H1 (cell line): Measurements from ENCODE around the gene CMC1. TPM values are rescaled to one million over a fixed set of nuclear protein-coding genes. Genes with fewer than 3 reads are reported as not detected.

ENCODE experiments used
- CTCF ChIA-PET: fragments of 300-600 bp; sonication (Branson Sonifier 250); formaldehyde crosslinking; loops from one replicate; lab custom pipeline; 2021; ENCODE audit not compliant: partially characterized antibody; lab: Charles Lee
- POLR2A ChIA-PET: fragments of 300-600 bp; sonication (Branson Sonifier 250); formaldehyde crosslinking; loops from one replicate; lab custom pipeline; 2021; ENCODE audit warnings: inconsistent platforms; ENCODE audit not compliant: partially characterized antibody; lab: Charles Lee
- DNase-seq, 2 experiments: peaks; one replicate each; pipeline versions ENCODE4 v3.0.0 to v3.0.0-alpha.2; 2010 to 2022; ENCODE audit warnings: low spot score in 2 of 2, low read depth in 1 of 2, mixed read lengths in 1 of 2
- FAIRE-seq: peaks from 2 replicates; lab custom pipeline; 2011; peaks lifted over from hg19 to GRCh38; lab: Jason Lieb, UNC
- H2AFZ ChIP-seq: 2 replicates; pipeline ENCODE4 v1.8.1; 2012; ENCODE audit warnings: low read length, inconsistent platforms
- H2AK5ac ChIP-seq: 2 replicates; pipeline ENCODE4 v1.6.1; 2013; ENCODE audit warnings: low read depth, low read length
- H2BK120ac ChIP-seq: replicated peaks from 2 replicates; pipeline ENCODE3; 2013; ENCODE audit warnings: low read depth, low read length, inconsistent platforms
- H2BK12ac ChIP-seq: 2 replicates; pipeline ENCODE4 v1.6.1; 2013; ENCODE audit warnings: low read depth, low read length
- H2BK15ac ChIP-seq: 2 replicates; pipeline ENCODE4 v1.6.1; 2013; ENCODE audit warnings: low read length
- H2BK20ac ChIP-seq: 2 replicates; pipeline ENCODE4 v1.6.1; 2013; ENCODE audit warnings: low read length
- H2BK5ac ChIP-seq: 2 replicates; pipeline ENCODE4 v1.6.1; 2013; ENCODE audit warnings: low read depth, low read length
- H3K14ac ChIP-seq: 2 replicates; pipeline ENCODE4 v1.6.1; 2013; ENCODE audit warnings: inconsistent platforms; ENCODE audit not compliant: insufficient read length
- H3K18ac ChIP-seq: 2 replicates; pipeline ENCODE4 v1.6.1; 2013; ENCODE audit warnings: low read length; ENCODE audit errors: extremely low read depth
- H3K23ac ChIP-seq: 2 replicates; pipeline ENCODE4 v1.6.1; 2013; ENCODE audit warnings: inconsistent platforms; ENCODE audit not compliant: insufficient read length
- H3K23me2 ChIP-seq: 2 replicates; pipeline ENCODE4 v1.6.1; 2013; ENCODE audit warnings: low read depth, low read length
- H3K27ac ChIP-seq: 2 replicates; pipeline ENCODE4 v1.6.1; 2011; ENCODE audit warnings: low read depth, low read length, inconsistent platforms
- H3K27me3 ChIP-seq, 4 experiments: replicated peaks in 1 of 4; 1 replicate in 1 of 4; 2 replicates in 3 of 4; pipeline versions ENCODE4 v1.6.1 to v1.8.1; 2011 to 2013; ENCODE audit warnings: low read length in 3 of 4, mild to moderate bottlenecking in 3 of 4, inconsistent platforms in 2 of 4, mixed read lengths in 2 of 4, moderate library complexity in 1 of 4; ENCODE audit not compliant: control insufficient read depth in 3 of 4, insufficient read depth in 3 of 4; ENCODE audit errors: extremely low read depth in 1 of 4
- H3K36me3 ChIP-seq, 4 experiments: 2 replicates each; pipeline versions ENCODE4 v1.6.1 to v1.8.1; 2011 to 2013; ENCODE audit warnings: mild to moderate bottlenecking in 4 of 4, low read length in 3 of 4, moderate library complexity in 2 of 4, control low read depth in 1 of 4, inconsistent platforms in 1 of 4; ENCODE audit not compliant: insufficient read depth in 4 of 4, control insufficient read depth in 2 of 4
- H3K4ac ChIP-seq: replicated peaks from 2 replicates; pipeline ENCODE3; 2013; ENCODE audit warnings: low read length, low read depth, mixed read lengths, inconsistent platforms; ENCODE audit not compliant: insufficient read length
- H3K4me1 ChIP-seq, 4 experiments: replicated peaks in 1 of 4; 1 replicate in 1 of 4; 2 replicates in 3 of 4; pipeline versions ENCODE4 v1.6.1 to v1.8.1; 2011 to 2013; ENCODE audit warnings: low read length in 3 of 4, inconsistent platforms in 2 of 4, mixed read lengths in 1 of 4; ENCODE audit not compliant: insufficient read depth in 4 of 4, control insufficient read depth in 3 of 4
- H3K4me2 ChIP-seq, 2 experiments: 2 replicates each; pipeline versions ENCODE4 v1.6.1 to v1.8.1; 2011 to 2013; ENCODE audit warnings: low read depth in 2 of 2, low read length in 2 of 2, control low read depth in 1 of 2, inconsistent platforms in 1 of 2, mild to moderate bottlenecking in 1 of 2; ENCODE audit not compliant: insufficient read depth in 1 of 2
- H3K4me3 ChIP-seq, 4 experiments: fragments of 200-600, 300-600 bp in 1 of 4; sonication (generic), shearing (Covaris generic), sonication (Bioruptor Twin) in 1 of 4; 2 replicates each; pipeline versions ENCODE4 v1.5.1 to v1.8.1; 2011 to 2016; ENCODE audit warnings: low read length in 4 of 4, low read depth in 3 of 4, control low read depth in 2 of 4, inconsistent platforms in 2 of 4, mild to moderate bottlenecking in 2 of 4, mixed read lengths in 1 of 4, moderate library complexity in 1 of 4; ENCODE audit not compliant: insufficient read depth in 2 of 4; ENCODE audit errors: extremely low read depth in 1 of 4
- H3K56ac ChIP-seq: replicated peaks from 2 replicates; pipeline ENCODE3; 2013; ENCODE audit warnings: low read depth, mild to moderate bottlenecking, mixed read lengths, low read length, inconsistent platforms; ENCODE audit not compliant: insufficient read length
- H3K79me1 ChIP-seq: 2 replicates; pipeline ENCODE4 v1.6.1; 2013; ENCODE audit warnings: low read depth, low read length, control low read depth
- H3K79me2 ChIP-seq, 2 experiments: 2 replicates each; pipeline versions ENCODE4 v1.6.1 to v1.8.1; 2012 to 2013; ENCODE audit warnings: low read length in 2 of 2, mild to moderate bottlenecking in 2 of 2, inconsistent platforms in 1 of 2; ENCODE audit not compliant: insufficient read depth in 2 of 2, control insufficient read depth in 1 of 2
- H3K9ac ChIP-seq, 4 experiments: replicated peaks in 1 of 4; 1 replicate in 1 of 4; 2 replicates in 3 of 4; pipeline versions ENCODE4 v1.6.1 to v1.8.1; 2011 to 2013; ENCODE audit warnings: low read depth in 3 of 4, low read length in 3 of 4, control low read depth in 2 of 4, mild to moderate bottlenecking in 2 of 4, moderate library complexity in 2 of 4, inconsistent platforms in 1 of 4; ENCODE audit errors: extremely low read depth in 1 of 4
- H3K9me3 ChIP-seq, 2 experiments: 2 replicates each; pipeline versions ENCODE4 v1.6.1 to v1.8.1; 2012 to 2013; ENCODE audit warnings: mild to moderate bottlenecking in 2 of 2, moderate library complexity in 2 of 2, control low read depth in 1 of 2, inconsistent platforms in 1 of 2, low read depth in 1 of 2, low read length in 1 of 2, mixed read lengths in 1 of 2; ENCODE audit not compliant: insufficient read depth in 2 of 2
- H4K20me1 ChIP-seq, 2 experiments: replicated peaks in 1 of 2; 2 replicates each; pipeline versions ENCODE3 to v1.8.1; 2011 to 2013; ENCODE audit warnings: inconsistent platforms in 2 of 2, low read length in 2 of 2, mild to moderate bottlenecking in 1 of 2; ENCODE audit not compliant: insufficient read depth in 2 of 2, control insufficient read depth in 1 of 2
- H4K5ac ChIP-seq: 2 replicates; pipeline ENCODE4 v1.6.1; 2013; ENCODE audit warnings: low read length, low read depth, mixed read lengths, inconsistent platforms; ENCODE audit not compliant: insufficient read length
- H4K8ac ChIP-seq: 2 replicates; pipeline ENCODE4 v1.8.0; 2013; ENCODE audit warnings: mild to moderate bottlenecking, moderate library complexity, low read length, inconsistent platforms; ENCODE audit not compliant: insufficient read depth; ENCODE audit errors: extremely low read depth
- H4K91ac ChIP-seq: replicated peaks from 2 replicates; pipeline ENCODE3; 2013; ENCODE audit warnings: low read length, mixed read lengths, inconsistent platforms; ENCODE audit not compliant: insufficient read length
- BACH1 ChIP-seq: IDR thresholded peaks from 2 replicates; pipeline ENCODE4 v1.6.1; 2012; ENCODE audit warnings: low read length, improper control_type of control experiment
- BRCA1 ChIP-seq: IDR thresholded peaks from 2 replicates; pipeline ENCODE4 v1.6.1; 2012; ENCODE audit warnings: low read depth, low read length, improper control_type of control experiment
- CTBP2 ChIP-seq: IDR thresholded peaks from 2 replicates; pipeline ENCODE4 v1.7.0; 2011; ENCODE audit warnings: borderline replicate concordance, mild to moderate bottlenecking, moderate library complexity, mixed read lengths, low read length; ENCODE audit not compliant: insufficient read depth, insufficient read length
- EP300 ChIP-seq, 2 experiments: IDR thresholded peaks; 1 replicate in 1 of 2; 2 replicates in 1 of 2; pipeline ENCODE4 v1.6.1; 2011 to 2012; ENCODE audit warnings: low read depth in 2 of 2, low read length in 2 of 2, mild to moderate bottlenecking in 2 of 2, borderline replicate concordance in 1 of 2, inconsistent platforms in 1 of 2, moderate library complexity in 1 of 2
- EZH2 ChIP-seq: fragments of 200-600 bp; sonication (generic); IDR thresholded peaks from 2 replicates; pipeline ENCODE4 v1.7.1; 2012; ENCODE audit warnings: low read depth, mild to moderate bottlenecking, moderate library complexity, low read length, inconsistent platforms; ENCODE audit not compliant: severe bottlenecking
- JUND ChIP-seq: IDR thresholded peaks from 2 replicates; pipeline ENCODE4 v1.6.1; 2011; ENCODE audit warnings: mild to moderate bottlenecking, improper control_type of control experiment, low read length
- KDM5A ChIP-seq: fragments of 200-600 bp; IDR thresholded peaks from 2 replicates; pipeline ENCODE4 v1.7.1; 2012; ENCODE audit warnings: mild to moderate bottlenecking, low read length, inconsistent platforms, mixed read lengths
- NRF1 ChIP-seq: IDR thresholded peaks from 2 replicates; pipeline ENCODE4 v1.6.1; 2011; ENCODE audit warnings: mild to moderate bottlenecking, low read depth, low read length, improper control_type of control experiment
- RAD21 ChIP-seq, 2 experiments: IDR thresholded peaks in 1 of 2; conservative IDR thresholded peaks in 1 of 2; 2 replicates each; pipeline ENCODE4 v1.6.1; 2011; ENCODE audit warnings: low read depth in 2 of 2, low read length in 2 of 2, improper control_type of control experiment in 1 of 2, inconsistent platforms in 1 of 2, mild to moderate bottlenecking in 1 of 2, moderate library complexity in 1 of 2
- SIX5 ChIP-seq: IDR thresholded peaks from 2 replicates; pipeline ENCODE4 v1.6.1; 2011; ENCODE audit warnings: mild to moderate bottlenecking, low read depth, low read length
- SP2 ChIP-seq: IDR thresholded peaks from 2 replicates; pipeline ENCODE4 v1.6.1; 2012; ENCODE audit warnings: mild to moderate bottlenecking, low read length, inconsistent platforms
- SUZ12 ChIP-seq: fragments of 200-600 bp; sonication (generic); IDR thresholded peaks from 2 replicates; pipeline ENCODE4 v1.6.1; 2012; ENCODE audit warnings: mild to moderate bottlenecking, inconsistent platforms, low read length, moderate library complexity, mixed read lengths
- TBP ChIP-seq: IDR thresholded peaks from 2 replicates; pipeline ENCODE4 v1.6.1; 2011; ENCODE audit warnings: low read depth, low read length, improper control_type of control experiment
- WGBS, 2 experiments: shearing (Covaris generic) in 1 of 2; methylation state at CpG; one replicate each; pipeline versions ENCODE4 v1.1.6 to v1.1.7; 2013 to 2015; ENCODE audit warnings: low lambda C conversion rate in 2 of 2, mixed read lengths in 2 of 2, inconsistent platforms in 1 of 2, low coverage in 1 of 2, missing lambda C conversion rate in 1 of 2; ENCODE audit not compliant: insufficient replicate concordance in 2 of 2, insufficient coverage in 1 of 2, insufficient read length in 1 of 2; ENCODE audit errors: extremely low coverage in 1 of 2, missing lambda C conversion rate in 1 of 2; 5-methylcytosine and 5-hydroxymethylcytosine counted together
- polyA plus RNA-seq, 7 experiments: library from polyadenylated mRNA; depleted of rRNA in 3 of 7; stranded (reverse) in 5 of 7; unstranded in 2 of 7; fragments of >200 nt in 5 of 7; fragments of 200-250 nt in 2 of 7; gene quantifications; 1 replicate in 5 of 7; 2 replicates in 1 of 7; 4 replicates in 1 of 7; pipeline versions ENCODE4 v1.2.1 to v1.2.3, GENCODE V29; 2011 to 2013; ENCODE audit warnings: missing spikeins in 2 of 7, mixed read lengths in 2 of 7
- total RNA-seq: library from RNA; stranded (reverse); fragmentation: NEBNext Ultra II Directional; extraction: Animal tissue kit (Norgen Biotek cat#: 25700); gene quantifications from 2 replicates; pipeline ENCODE4 v1.2.1, GENCODE V29; 2021

CMC1 gene
- total and polyA plus RNA-seq, 2 of the 8 experiments (the other 6 are each of a cell fraction or from before 2014, with no cell fraction given), result 11.4 to 19.4 TPM

GRCh38 chr3:28300345-28300962, 59.0 kb downstream of the CMC1 start:
- DNase-seq (no peak), FAIRE-seq (no peak)
- no peaks in the 10 kb centered on the region for H3K4me1 ChIP-seq
- H3K14ac ChIP-seq, result no peak overlapping the region
- H2AFZ ChIP-seq, result no peak overlapping the region
- H4K91ac ChIP-seq, result no peak overlapping the region
- no peak overlapping the region for H3K4me2 ChIP-seq
- H2AK5ac ChIP-seq, result no peak overlapping the region
- H3K23ac ChIP-seq, result no peak overlapping the region
- no peaks in the 10 kb centered on the region for H3K23me2 ChIP-seq
- no peaks in the 10 kb centered on the region for H3K9me3 ChIP-seq
- H4K8ac ChIP-seq, result no peak overlapping the region
- no peaks in the 10 kb centered on the region for H3K79me1 ChIP-seq
- CTCF ChIA-PET, result no interaction called here
- no peak overlapping the region for H3K4me3 ChIP-seq
- H2BK5ac ChIP-seq, result no peak overlapping the region
- no peak overlapping the region for H3K18ac ChIP-seq
- H3K27ac ChIP-seq, result no peak overlapping the region
- H2BK12ac ChIP-seq, result no peak overlapping the region
- H3K79me2 ChIP-seq, result no peaks in the 10 kb centered on the region
- WGBS, 2 experiments, result 97% methylated on average over 5 of the region's 5 CpGs; no CpG with 5 or more reads in 1 of the 2 experiments
- no peaks in the 10 kb centered on the region for H3K36me3 ChIP-seq
- no peak overlapping the region for H3K56ac ChIP-seq
- H2BK15ac ChIP-seq, result no peak overlapping the region
- H3K27me3 ChIP-seq, result no peaks in the 10 kb centered on the region
- H4K20me1 ChIP-seq, result no peaks in the 10 kb centered on the region
- H3K9ac ChIP-seq, result no peak overlapping the region
- no peak overlapping the region for H3K4ac ChIP-seq
- POLR2A ChIA-PET, result no interaction called here
- TF ChIP-seq EZH2 (no peak), EP300 (IDR thresholded peaks at IDR 0.05; ENCODE audit: borderline replicate concordance in 1 of 2, low read depth in 2 of 2, low read length in 2 of 2) (no peak), SP2 (no peak), NRF1 (no peak), CTBP2 (no peak), JUND (no peak), BACH1 (no peak), TBP (no peak), SIX5 (no peak), RAD21 (IDR thresholded peaks at IDR 0.05 in 1 of 2, conservative IDR thresholded peaks at IDR 0.05 in 1 of 2; ENCODE audit: low read depth in 2 of 2, low read length in 2 of 2) (no peak), KDM5A (no peak), SUZ12 (no peak), BRCA1 (no peak)
- H4K5ac ChIP-seq, result no peak overlapping the region
- no peak overlapping the region for H2BK20ac ChIP-seq
- no peak overlapping the region for H2BK120ac ChIP-seq
